K562 (cell line): ENCODE measurements around the gene CALML6. TPM values are rescaled to one million over a fixed set of nuclear protein-coding genes. Genes with fewer than 3 reads are reported as not detected.

Experiments
- ATAC-seq: fragments of 200-7000 bp; cut with Tn5 transposase; 3 replicates; pipeline ENCODE4 v1.9.1; 2020; ENCODE audit warnings: moderate library complexity
- BruUV-seq: library from RNA; stranded (reverse); fragments of 400-500 nt; replicated peaks from 2 replicates; lab custom pipeline; 2021; lab: Mats Ljungman, UMichigan
- CTCF ChIA-PET: fragments of 300-600 bp; formaldehyde crosslinking; extraction: SDS; loops from one replicate; lab custom pipeline; 2021; ENCODE audit warnings: low intra/inter-chr PET ratio; lab: Yijun Ruan, JAX
- POLR2A ChIA-PET: fragments of 300-600, 350-650 bp; sonication (Branson Sonifier 250); formaldehyde crosslinking; extraction: SDS; loops from one replicate; lab custom pipeline; 2021; ENCODE audit warnings: antibody characterized with exemption, inconsistent platforms; lab: Yijun Ruan, JAX
- DNase-seq, 4 experiments: peaks; one replicate each; pipeline versions ENCODE4 v3.0.0 to v3.0.0-alpha.2; 2011 to 2018; ENCODE audit warnings: low spot score in 3 of 4, mixed read lengths in 3 of 4; ENCODE audit errors: extremely low read depth in 1 of 4
- FAIRE-seq: peaks from 2 replicates; lab custom pipeline; 2011; peaks lifted over from hg19 to GRCh38; lab: Jason Lieb, UNC
- H2AFZ ChIP-seq: 2 replicates; pipeline ENCODE4 v1.6.0; 2011; ENCODE audit warnings: low read depth, low read length, control low read depth, inconsistent platforms
- H3K27ac ChIP-seq: fragments of 200-600 bp; 3 replicates; pipeline ENCODE4 v1.8.0; 2011; ENCODE audit warnings: low read depth, mild to moderate bottlenecking, control low read depth, inconsistent platforms, low read length, moderate library complexity, mixed read lengths; ENCODE audit errors: extremely low read depth
- H3K27me3 ChIP-seq, 2 experiments: fragments of 300-600 bp in 1 of 2; 2 replicates in 1 of 2; 3 replicates in 1 of 2; pipeline versions ENCODE4 v1.6.0 to v1.8.0; 2011; ENCODE audit warnings: inconsistent platforms in 2 of 2, low read length in 2 of 2, mild to moderate bottlenecking in 1 of 2, mixed read lengths in 1 of 2, moderate library complexity in 1 of 2; ENCODE audit not compliant: control insufficient read depth in 2 of 2, insufficient read depth in 2 of 2
- H3K36me3 ChIP-seq: fragments of 300-600 bp; 3 replicates; pipeline ENCODE4 v1.8.0; 2011; ENCODE audit warnings: mild to moderate bottlenecking, low read length, inconsistent platforms; ENCODE audit not compliant: control insufficient read depth, insufficient read depth
- H3K4me1 ChIP-seq, 2 experiments: fragments of 200-600 bp in 1 of 2; replicated peaks in 1 of 2; 2 replicates in 1 of 2; 3 replicates in 1 of 2; pipeline versions ENCODE4 v1.5.1 to v1.8.0; 2011; ENCODE audit warnings: inconsistent platforms in 2 of 2, low read length in 2 of 2, mild to moderate bottlenecking in 1 of 2, mixed read lengths in 1 of 2, moderate library complexity in 1 of 2; ENCODE audit not compliant: control insufficient read depth in 2 of 2, insufficient read depth in 2 of 2
- H3K4me2 ChIP-seq: 2 replicates; pipeline ENCODE4 v1.6.1; 2011; ENCODE audit warnings: low read length, control low read depth, inconsistent platforms, mixed read lengths; ENCODE audit not compliant: insufficient read depth
- H3K4me3 ChIP-seq: fragments of 200-600 bp; sonication (generic), shearing (Covaris generic); 2 replicates; pipeline ENCODE4 v1.5.1; 2016; ENCODE audit warnings: control low read depth, inconsistent platforms
- H3K79me2 ChIP-seq: fragments of 200-600 bp; 3 replicates; pipeline ENCODE4 v1.8.0; 2011; ENCODE audit warnings: low read length, inconsistent platforms; ENCODE audit not compliant: control insufficient read depth, insufficient read depth
- H3K9ac ChIP-seq, 2 experiments: 2 replicates each; pipeline versions ENCODE4 v1.6.0 to v1.6.1; 2011; ENCODE audit warnings: low read depth in 2 of 2, low read length in 2 of 2, control low read depth in 1 of 2, inconsistent platforms in 1 of 2, mild to moderate bottlenecking in 1 of 2, mixed read lengths in 1 of 2; ENCODE audit not compliant: insufficient read depth in 1 of 2
- H3K9me1 ChIP-seq: one replicate; pipeline ENCODE4 v1.6.0; 2011; ENCODE audit warnings: inconsistent platforms, mild to moderate bottlenecking, low read length, moderate library complexity; ENCODE audit not compliant: control insufficient read depth, insufficient read depth
- H3K9me3 ChIP-seq: replicated peaks from 2 replicates; pipeline ENCODE4 v1.5.1; 2011; ENCODE audit warnings: low read depth, low read length, inconsistent platforms; ENCODE audit not compliant: control insufficient read depth, insufficient read depth
- H4K20me1 ChIP-seq: replicated peaks from 2 replicates; pipeline ENCODE4 v1.6.1; 2011; ENCODE audit warnings: low read length, inconsistent platforms, mixed read lengths; ENCODE audit not compliant: control insufficient read depth, insufficient read depth
- ETV5 ChIP-seq: sonication (generic); formaldehyde crosslinking; IDR thresholded peaks from 2 replicates; pipeline ENCODE4 v1.4.0; 2020; ENCODE audit warnings: low read depth, mild to moderate bottlenecking, missing genetic modification reagents
- FOXA3 ChIP-seq, 2 experiments: fragments of 450-650 bp in 1 of 2; sonication (generic) in 1 of 2; formaldehyde crosslinking; IDR thresholded peaks in 1 of 2; conservative IDR thresholded peaks in 1 of 2; 2 replicates each; pipeline versions ENCODE4 v1.4.0 to v1.8.0; 2020 to 2022; ENCODE audit warnings: mild to moderate bottlenecking in 2 of 2, missing genetic modification reagents in 1 of 2
- HDAC8 ChIP-seq: fragments of 450-650 bp; IDR thresholded peaks from 2 replicates; pipeline ENCODE4 v1.6.1; 2016; ENCODE audit warnings: mild to moderate bottlenecking, missing genetic modification characterization, moderate library complexity, missing compliant biosample characterization
- L3MBTL2 ChIP-seq: fragments of 450-650 bp; IDR thresholded peaks from 2 replicates; pipeline ENCODE4 v1.6.1; 2016; ENCODE audit warnings: mild to moderate bottlenecking, moderate library complexity
- PCBP2 ChIP-seq: fragments of 200-400 bp; formaldehyde crosslinking; IDR thresholded peaks from 2 replicates; pipeline ENCODE4 v1.6.1; 2018; ENCODE audit warnings: low read length, low read depth, mild to moderate bottlenecking, moderate library complexity; ENCODE audit not compliant: poor library complexity, severe bottlenecking
- PURB ChIP-seq: sonication (generic); formaldehyde crosslinking; IDR thresholded peaks from 2 replicates; pipeline ENCODE4 v1.9.0; 2021; ENCODE audit warnings: low read depth, mild to moderate bottlenecking, missing genetic modification reagents
- RFX7 ChIP-seq: fragments of 250-450 bp; sonication (Bioruptor Pico); IDR thresholded peaks from 2 replicates; pipeline ENCODE4 v1.5.1; 2021; ENCODE audit warnings: mild to moderate bottlenecking
- THAP7 ChIP-seq: fragments of 250-450 bp; sonication (Bioruptor Pico); IDR thresholded peaks from 2 replicates; pipeline ENCODE4 v1.5.0; 2021
- XRCC3 ChIP-seq: fragments of 450-650 bp; IDR thresholded peaks from 2 replicates; pipeline ENCODE4 v1.6.1; 2017; ENCODE audit warnings: mild to moderate bottlenecking, moderate library complexity
- ZBTB12 ChIP-seq: fragments of 250-450 bp; sonication (Bioruptor Pico); IDR thresholded peaks from 2 replicates; pipeline ENCODE4 v1.4.0; 2020
- ZNF407 ChIP-seq: fragments of 450-650 bp; IDR thresholded peaks from 2 replicates; pipeline ENCODE4 v1.6.1; 2016; ENCODE audit warnings: low read depth
- WGBS: fragments of 100-300 bp; shearing (Covaris generic); methylation state at CpG from one replicate; pipeline ENCODE4 v1.1.6; 2016; ENCODE audit warnings: low coverage, mixed read lengths; ENCODE audit not compliant: insufficient coverage; ENCODE audit errors: missing lambda C conversion rate; 5-methylcytosine and 5-hydroxymethylcytosine counted together
- in situ Hi-C: fragments of 300-500 bp; cut with MboI; formaldehyde crosslinking; loops from 4 replicates; pipeline ENCODE4 v1.15.0; 2018; ENCODE audit warnings: inconsistent platforms, mixed read lengths
- intact Hi-C: fragments of 100-400 bp; cut with micrococcal nuclease; formaldehyde crosslinking; loops from 2 replicates; pipeline ENCODE4 v1.14.2; 2022
- polyA plus RNA-seq, 8 experiments: library from polyadenylated mRNA; depleted of rRNA in 4 of 8; stranded (reverse) in 5 of 8; unstranded in 3 of 8; fragments of >200 nt; fragmentation: Nextera tagmentation in 2 of 8; fragmentation: Illumina TruSeq in 1 of 8; extraction: Ambion mirVana in 2 of 8; extraction: Trizol in 1 of 8; gene quantifications; 2 replicates each; pipeline versions ENCODE4 v1.2.1 to v1.2.3, GENCODE V29; 2011 to 2014; ENCODE audit warnings: inconsistent platforms in 1 of 8, missing spikeins in 1 of 8
- total RNA-seq, 7 experiments: library from RNA; depleted of rRNA in 6 of 7; stranded (reverse); fragments of >200 nt in 6 of 7; fragmentation: Illumina TruSeq in 2 of 7; extraction: Trizol in 2 of 7; gene quantifications; 2 replicates each; pipeline versions ENCODE4 v1.2.1 to v1.2.3, GENCODE V29; 2011 to 2021; ENCODE audit warnings: low replicate concordance in 1 of 7

CALML6 gene
- total and polyA plus RNA-seq, 9 of the 15 experiments (the other 6 are each of a cell fraction or from before 2014, with no cell fraction given): 0.14 TPM; not detected in 8

- Histone ChIP-seq H3K4me1 (peaks cover 0 to 32% of the 10 kb centered on the region in 2 experiments; a peak in 3 of 5 replicates), H3K4me2 (no peak overlapping the region), H3K27me3 (peaks cover 46 to 83% of the 10 kb centered on the region in 2 experiments), H3K9ac (no peak overlapping the region), H3K4me3 (no peak overlapping the region), H3K36me3 (no peaks in the 10 kb centered on the region), H3K27ac (no peak overlapping the region), H3K9me1 (no peaks in the 10 kb centered on the region), H3K79me2 (no peaks in the 10 kb centered on the region), H4K20me1 (peaks cover 5% of the 10 kb centered on the region; the same call in 1 of the 2 replicates), H3K9me3 (no peaks in the 10 kb centered on the region), H2AFZ (no peak overlapping the region)
- ChIA-PET POLR2A (interaction anchor here (0.6 to 1.0 kb wide), 4 partner anchors 13 to 602 kb away, joined by 3 to 6 read pairs (median 3); no protein-coding TSS in a partner anchor), CTCF (no interaction called here)
- in situ Hi-C loops: no loop called here
- WGBS: 3% methylated on average over 38 of the region's 38 CpGs
- intact Hi-C loops: no loop called here
- no TSS peak for BruUV-seq
- DNase-seq: no peak
- ATAC-seq: no peak
- no peak for FAIRE-seq
- TF ChIP-seq PCBP2: no peak
- TF ChIP-seq XRCC3: no peak
- TF ChIP-seq ZNF407: no peak
- TF ChIP-seq RFX7: no peak
- TF ChIP-seq ZBTB12 (CRISPR knock-in tag): no peak
- no peak for TF ChIP-seq ETV5 (CRISPR knock-in tag)
- no peak for TF ChIP-seq PURB (CRISPR knock-in tag)
- no peak for TF ChIP-seq THAP7 (CRISPR knock-in tag)
- TF ChIP-seq L3MBTL2: no peak
- no peak for TF ChIP-seq FOXA3 (CRISPR knock-in tag; conservative IDR thresholded peaks at IDR 0.05 in 1 of 2, IDR thresholded peaks at IDR 0.05 in 1 of 2)
- TF ChIP-seq HDAC8 (tag): no peak
Observed at GRCh38 chr1:1956586-1957532, 41.8 kb downstream of the CALML6 start.
